ENCODE measurements around the gene C19orf38.
"Not testable (repeated sequence)": the region's sequence is repeated elsewhere in the genome, so short reads cannot be mapped to it uniquely, and the experiment has no call there.

C19orf38 gene

DNA sequence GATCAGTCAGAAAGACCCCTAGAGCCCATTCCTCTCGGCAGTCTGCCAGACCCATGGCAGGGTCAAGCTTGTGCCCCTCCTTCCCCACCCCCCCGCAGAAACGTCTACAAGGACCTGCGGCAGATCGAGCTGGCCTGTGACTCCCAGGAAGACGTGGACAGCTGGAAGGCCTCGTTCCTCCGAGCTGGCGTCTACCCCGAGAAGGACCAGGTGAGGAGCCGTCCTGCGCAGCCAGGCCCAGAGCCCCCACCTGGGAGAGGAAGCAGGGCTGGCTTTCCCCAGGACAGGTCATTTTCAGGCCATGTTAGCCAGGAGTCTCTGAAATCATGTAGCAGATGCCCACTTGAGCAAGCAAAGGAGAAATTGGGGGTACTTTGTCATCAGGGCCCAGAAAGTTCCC lies 24.5 kb upstream of the C19orf38 start:
- DNase-seq, result no peak

DNA sequence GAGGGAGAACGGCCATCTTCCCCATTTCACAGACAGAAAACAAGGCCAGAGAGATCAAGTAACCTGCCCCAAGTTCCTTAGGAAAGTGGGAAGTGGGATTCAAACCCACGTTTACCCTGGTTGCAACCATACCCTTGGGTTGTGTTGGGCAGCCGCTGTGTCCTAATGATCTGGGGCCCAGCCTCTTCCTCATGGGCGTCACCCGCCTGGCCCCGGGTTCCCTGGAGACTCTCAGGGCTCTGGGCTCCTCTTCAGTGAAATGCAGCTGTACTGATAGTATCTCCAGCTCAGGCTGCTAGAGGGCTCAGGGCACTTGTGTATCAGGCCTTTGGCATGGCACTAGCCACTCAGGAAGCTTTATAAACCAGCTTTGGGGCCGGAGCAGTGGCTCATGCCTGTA lies 22.0 kb upstream of the C19orf38 start:
- DNase-seq, result no peak

DNA sequence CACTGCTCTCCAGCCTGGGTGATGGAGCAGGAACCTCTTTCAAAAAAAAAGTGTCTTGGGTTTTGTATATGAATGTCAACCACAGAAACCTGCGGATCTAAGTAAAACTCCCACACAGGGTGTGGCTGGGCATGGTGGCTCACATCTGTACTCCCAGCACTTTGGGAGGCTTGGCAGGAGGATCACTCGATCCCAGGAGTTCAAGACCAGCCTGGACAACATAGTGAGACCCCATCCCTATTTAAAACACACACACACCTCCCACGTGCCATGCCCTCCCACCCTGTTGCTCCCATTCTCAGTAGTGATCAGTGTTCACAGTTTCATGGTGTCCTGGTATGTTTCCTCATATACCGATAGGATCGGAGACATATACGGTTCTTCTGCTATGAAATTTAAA lies 21.4 kb upstream of the C19orf38 start:
- DNase-seq, result no peak

DNA sequence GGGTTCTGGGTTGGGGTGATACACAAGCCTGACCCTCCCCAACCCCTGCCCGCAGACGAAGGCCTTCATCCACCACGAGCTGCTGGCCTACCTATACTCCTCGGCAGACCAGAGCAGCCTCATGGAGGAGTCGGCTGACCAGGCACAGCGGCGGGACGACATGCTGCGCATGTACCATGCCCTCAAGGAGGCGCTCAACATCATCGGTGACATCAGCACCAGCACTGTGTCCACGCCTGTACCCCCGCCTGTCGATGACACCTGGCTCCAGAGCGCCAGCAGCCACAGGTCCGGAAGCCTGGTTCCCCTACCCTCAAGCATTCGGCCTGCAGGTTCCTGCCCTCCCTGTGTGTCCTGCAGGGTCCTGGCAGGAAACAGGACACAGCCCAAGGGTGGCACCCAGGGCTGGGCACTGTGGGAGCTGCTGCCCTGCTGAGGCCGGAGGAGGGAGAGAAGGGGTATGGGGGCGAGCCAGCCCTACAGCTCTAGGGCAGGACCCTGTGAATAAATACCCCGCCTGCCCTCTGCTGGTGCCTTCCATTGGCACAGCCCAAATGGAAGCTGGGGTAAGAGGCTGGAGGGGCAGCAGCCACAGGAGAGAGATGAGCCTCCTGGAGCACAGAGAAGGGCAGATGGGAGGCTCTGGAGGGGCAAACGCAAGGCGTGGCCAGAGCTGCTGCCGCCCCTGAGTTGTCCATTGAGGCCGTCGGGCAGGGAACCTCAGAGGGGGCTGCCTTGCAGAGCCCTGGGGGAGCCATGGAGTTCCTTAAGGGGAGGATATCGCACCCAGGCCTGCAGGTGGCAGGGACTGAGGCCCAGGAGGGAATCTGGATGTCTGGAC lies 19.0 kb upstream of the C19orf38 start:
- DNase-seq, result no peak

DNA sequence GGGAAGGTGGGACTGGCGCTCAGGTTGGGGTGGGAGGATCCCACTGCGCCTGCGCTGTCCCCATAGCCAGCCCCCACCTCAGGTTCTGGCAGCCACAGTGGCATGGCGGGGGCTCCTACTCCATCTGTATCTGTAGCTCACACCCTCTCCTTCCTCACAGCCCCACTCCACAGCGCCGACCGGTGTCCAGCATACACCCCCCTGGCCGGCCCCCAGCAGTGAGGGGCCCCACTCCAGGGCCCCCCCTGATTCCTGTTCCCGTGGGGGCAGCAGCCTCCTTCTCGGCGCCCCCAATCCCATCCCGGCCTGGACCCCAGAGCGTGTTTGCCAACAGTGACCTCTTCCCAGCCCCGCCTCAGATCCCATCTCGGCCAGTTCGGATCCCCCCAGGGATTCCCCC lies 18.2 kb upstream of the C19orf38 start:
- DNase-seq, result no peak

DNA sequence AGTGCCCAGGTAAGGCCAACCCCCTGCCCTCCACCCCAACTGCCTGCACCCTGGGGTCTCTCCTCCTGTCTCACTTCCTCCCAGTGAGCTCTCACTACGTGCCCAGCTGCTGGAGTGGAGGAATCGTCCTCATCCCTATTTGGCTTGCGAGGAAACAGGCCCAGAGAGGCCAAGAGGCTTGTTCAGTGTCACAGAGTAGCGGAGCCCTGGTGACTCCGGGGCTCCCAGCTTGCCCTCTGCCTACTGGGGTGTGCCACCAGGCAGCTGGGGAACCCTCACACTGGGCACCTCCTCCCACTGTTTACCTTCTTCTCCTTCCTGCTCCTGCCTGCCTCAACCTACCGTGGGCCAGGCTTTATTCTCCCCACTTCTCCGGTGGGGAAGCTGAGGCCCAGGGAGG lies 17.8 kb upstream of the C19orf38 start:
- no peak for DNase-seq

DNA sequence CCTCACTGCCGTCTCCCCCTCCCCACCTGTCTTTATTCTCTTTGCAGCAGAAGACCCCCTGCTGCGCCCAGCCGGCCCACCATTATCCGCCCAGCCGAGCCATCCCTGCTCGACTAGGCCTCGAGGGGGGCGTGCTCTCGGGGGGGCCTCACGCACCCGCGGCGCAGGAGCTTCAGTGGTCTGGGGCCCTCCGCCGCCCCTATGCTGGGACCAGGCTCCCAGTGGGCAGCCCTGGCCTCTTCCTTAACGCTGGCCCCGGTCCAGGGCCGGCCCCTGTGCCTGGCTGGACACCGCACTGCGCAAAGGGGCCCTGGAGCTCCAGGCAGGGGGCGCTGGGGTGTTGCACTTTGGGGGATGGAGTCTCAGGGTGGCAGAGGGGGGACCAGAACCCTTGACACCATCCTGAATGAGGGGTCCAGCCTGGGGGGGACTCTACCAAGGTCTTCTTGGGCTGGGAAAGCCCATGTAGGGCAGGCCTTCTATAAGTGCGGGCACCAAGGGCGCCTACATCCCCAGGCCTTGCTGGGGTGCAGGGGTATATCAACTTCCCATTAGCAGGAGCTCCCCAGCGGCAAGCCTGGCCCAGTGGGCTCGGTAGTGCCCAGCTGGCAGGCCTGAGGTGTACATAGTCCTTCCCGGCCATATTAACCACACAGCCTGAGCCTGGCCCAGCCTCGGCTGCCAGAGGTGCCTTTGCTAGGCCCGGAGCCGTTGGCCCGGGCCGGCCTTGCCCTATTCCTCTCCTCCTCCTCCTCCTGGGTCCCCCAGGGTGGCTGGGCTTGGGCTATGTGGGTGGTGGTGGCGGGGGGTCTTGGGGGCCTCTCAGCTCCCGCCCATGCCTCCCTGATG lies 17.1 kb upstream of the C19orf38 start:
- no peak for DNase-seq

DNA sequence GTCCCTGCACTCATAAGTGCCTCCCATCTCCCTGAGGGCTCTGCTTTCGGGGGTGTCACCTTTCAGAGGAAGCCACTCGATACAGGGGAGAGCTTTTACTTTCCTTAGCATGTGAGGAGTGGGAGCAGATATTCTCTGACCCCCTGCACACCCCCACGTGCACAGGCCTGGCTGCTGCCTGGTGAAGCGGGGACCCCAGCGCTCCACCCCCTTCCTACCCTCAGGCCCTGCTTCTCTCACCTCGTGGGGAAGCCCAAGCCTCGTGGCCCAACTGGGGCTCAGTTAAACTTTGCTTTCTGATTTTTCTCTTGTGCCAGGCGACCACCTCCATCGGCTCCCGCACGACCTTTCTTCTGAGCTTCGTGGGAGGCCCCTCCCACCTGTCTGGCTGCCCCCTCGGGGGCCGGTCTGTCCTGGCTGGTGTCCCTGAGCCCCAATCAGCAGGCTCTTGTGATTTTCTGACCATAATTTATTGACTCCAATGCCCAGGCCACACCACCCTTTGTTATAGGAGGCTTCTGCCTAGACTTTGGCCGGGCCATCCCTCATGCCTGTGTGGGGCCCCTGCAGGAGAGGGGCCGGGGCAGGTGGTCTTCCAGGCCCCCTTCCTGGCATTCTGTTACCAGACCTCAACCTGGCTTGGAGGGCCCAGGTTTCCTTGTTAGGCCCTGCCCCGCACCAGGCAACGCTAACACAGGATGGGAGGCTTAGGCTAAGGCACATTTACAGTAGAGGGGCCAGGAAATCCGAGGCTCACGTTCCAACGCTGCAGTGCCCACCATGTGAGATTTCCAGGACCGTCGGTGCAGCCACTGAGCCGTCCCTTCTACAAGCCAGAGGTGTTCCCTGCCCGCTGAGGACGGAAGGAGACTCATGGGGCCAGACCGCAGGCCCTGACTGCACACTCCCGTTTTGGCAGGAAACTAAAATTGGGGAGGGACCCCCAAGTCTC lies 16.0 kb upstream of the C19orf38 start:
- DNase-seq, result no peak

DNA sequence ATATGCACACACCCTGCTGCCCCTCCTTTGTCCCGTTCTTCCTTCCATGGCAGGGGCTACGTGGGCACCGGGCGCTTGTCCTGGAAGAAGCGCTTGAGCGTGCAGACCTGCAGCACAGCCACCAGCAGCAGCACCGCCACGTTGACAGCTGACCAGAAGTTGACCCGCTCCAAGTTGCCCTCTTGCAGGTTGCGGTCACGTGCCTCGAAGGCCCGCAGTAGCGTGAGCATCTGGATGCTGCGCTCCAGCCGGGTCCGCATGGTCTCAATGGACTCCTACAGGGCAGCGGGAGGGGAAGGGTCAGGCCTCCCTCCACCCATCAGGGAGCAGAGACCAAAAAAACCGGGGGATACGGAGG lies 15.3 kb upstream of the C19orf38 start:
- no peak for DNase-seq

DNA sequence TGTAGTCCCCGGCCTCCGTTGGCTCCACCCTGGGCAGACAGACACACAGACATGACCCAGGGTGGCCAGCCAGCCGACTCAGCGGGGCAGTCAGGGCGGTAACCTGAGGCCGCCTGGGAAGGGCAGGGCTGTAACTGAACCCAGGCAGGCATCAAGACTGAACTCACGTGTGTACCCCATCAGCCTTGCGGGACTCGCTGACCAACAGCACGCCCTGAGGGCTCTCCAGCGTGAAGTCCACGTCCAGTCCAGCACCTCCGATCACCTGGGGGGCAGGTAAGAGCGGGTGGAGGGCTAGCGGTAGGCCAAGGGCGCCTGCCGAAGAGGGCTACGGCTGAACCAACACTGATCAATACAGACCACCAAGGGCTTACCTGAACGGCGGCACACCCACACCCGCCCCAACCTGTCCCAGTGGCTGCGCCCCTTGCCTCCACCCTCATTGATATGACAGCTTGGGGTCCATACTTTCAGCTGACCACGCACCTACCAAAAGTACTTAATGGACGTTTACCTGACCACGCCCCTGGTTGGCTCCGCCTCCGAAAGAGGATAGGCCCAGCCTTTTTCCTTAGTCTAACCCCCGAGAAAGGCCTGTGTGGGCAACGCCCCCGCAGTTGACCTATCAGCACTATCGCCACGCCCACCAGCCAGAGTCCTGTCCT lies 13.0 kb upstream of the C19orf38 start:
- DNase-seq, result no peak

DNA sequence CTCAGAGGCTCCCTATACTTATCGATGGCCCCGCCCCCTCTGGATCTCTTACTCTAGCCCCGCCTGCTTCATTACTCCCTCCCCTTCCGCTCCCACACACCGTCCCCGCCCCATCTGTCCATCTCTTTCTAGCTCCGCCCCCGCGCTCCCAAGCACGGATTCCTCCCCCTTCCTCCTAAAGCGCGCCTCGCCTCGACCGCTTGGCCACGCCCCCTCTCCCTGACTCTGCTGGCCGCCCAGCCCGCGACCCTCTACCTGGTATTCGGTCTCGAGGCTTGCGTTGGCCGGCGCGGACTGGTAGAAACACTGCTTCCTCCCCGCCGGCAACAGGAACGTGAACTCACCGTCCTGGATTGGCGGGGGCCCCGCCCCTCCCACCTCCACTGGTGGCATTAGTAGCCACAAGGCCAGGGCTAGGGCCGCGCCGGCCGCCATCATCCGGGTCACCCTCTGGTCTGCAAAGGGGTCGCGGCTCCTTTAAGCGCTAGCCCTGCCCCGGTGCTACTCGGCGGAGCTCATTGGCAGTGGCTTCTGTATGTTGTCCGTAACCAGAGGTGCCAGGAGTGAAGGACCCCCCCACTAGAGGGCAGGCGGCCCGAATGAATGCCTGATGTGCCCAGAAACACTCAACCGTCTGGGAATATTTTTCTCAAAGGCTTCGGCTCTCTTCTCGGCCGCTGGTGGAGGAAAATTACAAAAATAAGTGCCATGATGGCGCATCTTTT lies 12.3 kb upstream of the C19orf38 start, which contains the start of gene TMED1:
Gene TMED1, minus strand, starts transcription at position 459 of the 725 bp plus-strand sequence. Its CDS starts 21 bp downstream, at position 438.
- peak; percentile 91 for DNase-seq

DNA sequence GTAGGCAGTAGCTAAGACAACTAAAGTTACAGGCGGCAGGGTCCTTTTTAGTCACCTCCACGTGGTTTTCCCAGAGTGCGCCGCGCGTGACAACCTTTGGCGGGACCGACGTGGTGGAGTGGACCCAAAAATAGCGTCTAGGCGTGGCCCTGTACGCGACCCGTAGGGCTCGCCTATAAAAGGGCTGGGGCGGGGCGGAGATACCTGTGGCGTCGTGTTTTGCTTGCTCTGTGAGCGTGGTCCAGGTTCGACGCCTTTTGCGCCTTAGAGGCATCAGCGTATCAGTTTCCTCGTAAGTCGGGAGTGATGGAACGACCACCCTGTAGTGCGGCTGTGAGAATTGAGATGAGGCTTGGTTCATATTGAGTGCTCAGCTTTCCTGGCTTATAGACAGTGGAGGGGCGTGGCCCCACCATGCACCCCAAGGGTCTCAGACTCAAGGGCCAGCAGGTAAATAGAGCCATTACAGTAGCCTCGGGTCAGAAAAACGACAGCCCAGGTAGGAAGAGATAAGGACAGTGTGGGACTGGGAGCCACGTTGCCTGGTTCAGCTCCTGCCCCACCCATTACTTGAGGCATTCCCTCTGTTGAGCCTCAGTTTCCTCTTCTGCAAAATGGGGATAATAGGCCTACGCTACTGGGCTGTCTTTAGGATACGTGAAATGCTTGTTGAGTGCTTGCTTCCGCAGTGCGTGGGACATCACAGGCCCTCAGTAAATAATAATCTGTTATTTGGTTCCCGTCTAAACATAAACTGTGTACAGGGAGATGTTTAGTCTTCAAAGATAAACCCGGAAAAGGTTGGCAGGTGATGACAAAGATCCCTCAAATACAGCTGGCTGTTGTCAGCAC lies 11.5 kb upstream of the C19orf38 start:
- DNase-seq, result peak; percentile 90

DNA sequence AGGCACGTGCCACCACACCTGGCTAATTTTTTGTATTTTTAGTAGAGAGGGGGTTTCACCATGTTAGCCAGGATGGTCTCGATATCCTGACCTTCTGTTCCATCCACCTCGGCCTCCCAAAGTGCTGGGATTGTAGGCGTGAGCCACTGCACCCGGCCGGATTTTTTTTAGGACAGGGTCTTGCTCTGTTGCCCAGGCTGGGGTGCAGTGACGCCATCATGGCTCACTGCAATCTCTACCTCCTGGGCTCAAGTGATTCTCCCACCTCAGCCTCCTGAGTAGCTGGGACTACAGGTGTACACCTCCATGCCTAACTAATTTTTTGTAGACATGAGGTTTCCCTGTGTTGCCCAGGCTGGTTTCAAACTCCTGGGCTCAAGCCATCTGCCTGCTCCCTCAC lies 10.6 kb upstream of the C19orf38 start:
- DNase-seq, result not testable (repeated sequence)

DNA sequence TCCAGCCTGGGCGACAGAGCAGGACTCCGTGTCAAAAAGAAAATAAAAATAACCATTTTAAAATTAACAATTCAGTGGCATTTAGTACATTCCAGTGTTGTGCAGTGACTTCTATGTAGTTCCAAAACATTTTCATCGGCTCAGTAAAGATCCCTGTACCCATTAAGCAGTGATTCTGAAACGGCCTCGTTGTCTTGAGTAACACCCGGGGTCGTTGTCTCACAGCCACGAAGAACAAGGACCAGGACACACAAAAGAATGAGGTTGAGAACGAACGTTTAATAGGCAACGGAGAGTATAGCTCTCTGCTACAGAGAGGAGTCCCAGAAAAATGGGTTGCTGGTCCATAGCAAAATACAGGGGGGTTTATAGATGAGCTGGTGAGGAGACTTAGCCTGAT lies 9.8 kb upstream of the C19orf38 start:
- no peak for DNase-seq

DNA sequence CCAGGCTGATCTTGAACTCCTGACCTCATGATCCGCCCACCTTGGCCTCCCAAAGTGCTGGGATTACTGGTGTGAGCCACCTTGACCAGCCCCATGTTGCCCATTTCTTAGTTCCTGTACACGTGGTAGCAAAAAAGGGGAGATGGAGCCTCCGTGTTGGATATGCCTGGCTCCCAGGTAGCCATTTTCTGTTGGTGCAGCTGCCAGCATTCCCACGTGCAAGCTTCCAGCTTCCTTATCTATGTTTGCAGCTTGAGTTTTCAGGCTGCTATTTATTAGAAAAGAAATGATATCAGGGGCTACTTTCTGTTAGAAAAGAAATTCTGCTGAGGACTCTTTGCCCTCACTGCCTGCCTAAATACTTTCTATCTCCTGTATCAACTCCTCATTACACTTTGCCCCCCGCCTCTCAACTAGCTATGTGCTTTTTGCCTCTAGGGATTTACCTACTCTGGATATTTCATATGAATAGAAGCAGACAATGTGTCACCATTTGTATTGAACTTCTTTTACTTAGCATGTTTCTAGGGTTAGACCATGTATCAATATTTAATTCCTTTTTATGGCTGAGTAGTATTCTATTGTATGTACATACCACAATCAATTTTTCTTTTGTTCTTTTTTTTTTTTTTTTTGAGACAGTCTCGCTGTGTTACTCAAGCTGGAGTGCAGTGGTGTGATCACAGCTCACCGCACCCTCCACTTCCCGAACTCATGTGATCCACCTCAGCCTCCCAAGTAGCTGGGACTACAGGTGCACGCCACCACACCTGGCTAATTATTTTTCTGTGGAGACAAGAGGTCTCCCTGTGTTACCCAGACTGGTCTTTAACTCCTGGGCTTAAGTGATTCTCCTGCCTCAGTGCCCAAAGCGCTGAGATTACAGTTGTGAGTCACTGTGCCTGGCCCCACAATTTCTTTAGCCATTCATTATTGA lies 8.8 kb upstream of the C19orf38 start:
- no peak for DNase-seq

DNA sequence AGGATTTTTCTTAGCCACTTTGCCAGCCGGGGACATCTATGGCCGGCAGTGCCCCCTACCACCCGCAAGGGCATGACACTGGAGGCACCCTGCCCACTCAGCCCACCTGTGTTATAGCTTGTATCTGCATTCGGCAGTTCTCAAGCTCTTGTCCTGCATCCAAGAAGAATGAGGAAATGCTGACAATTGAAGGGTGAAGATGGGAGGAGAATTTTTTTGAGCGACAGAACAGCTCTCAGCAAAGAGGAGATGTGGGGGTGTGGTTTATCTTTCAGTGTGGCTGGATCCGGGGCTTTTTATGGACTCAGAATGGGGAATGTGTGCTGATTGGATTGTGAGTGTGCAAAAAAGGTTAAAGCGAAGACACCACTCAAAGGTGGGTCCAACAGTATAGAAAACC lies 5.4 kb upstream of the C19orf38 start:
- DNase-seq, result no peak

DNA sequence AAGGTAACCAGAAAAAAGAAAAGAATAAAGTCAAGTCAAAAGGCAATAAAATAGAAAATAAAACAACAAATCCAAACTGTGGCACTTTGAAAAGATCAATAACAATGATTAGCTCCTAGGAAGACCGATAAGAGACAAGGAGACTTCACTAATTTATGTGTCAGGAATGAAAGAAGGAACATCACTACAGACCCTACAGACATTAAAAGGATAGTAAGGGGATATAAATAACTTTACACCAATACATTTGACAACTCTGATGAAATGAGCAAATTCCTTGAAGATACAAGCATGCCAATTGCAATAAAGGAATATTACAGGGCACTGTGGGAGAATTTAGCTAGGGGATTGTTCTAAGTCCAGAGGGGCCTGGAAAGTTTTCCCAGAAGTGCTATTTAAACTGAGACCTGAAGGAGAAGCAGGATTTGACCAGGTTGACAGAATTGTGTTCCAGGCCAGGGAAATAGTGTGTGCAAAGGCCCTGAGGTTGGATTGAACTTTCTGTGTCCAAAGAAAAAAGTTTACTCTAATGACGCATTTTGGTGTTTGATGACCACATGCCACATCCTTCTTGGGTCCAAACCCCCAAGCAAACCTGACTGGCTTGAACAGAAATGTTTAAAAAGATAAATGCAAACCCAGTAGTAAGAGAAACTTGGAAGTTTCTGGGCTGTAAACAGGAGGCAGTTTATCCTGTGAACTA lies 1.6 kb upstream of the C19orf38 start:
- DNase-seq, result no peak

DNA sequence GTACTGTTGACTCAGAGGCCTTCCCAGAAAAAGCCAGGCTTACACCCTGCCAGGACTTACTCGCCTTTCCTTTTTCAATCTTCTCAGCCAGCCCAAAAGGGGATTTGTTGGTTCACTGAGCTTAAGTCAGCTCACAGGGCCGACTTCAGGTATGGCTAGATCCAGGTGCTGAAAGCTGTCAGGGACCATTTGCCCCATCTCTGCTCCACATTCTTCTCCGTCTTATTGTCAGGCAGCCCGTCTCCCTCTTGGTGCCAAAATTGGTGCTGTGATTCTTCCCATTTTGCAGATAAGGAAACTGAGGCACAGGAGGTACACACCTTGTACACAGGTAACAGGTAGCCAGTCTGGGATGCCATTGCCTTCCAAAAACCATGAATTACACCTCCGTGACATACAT lies 2.4 kb downstream of the C19orf38 start:
- DNase-seq, result no peak

All from NCI-H2081 treated with DMSO at 0.1 percent for 48 hours (cell line).